Breast epithelium (tissue), 4 donors: Measurements from ENCODE around the gene DMD. TPM values are rescaled to one million over a fixed set of nuclear protein-coding genes. Genes with fewer than 3 reads are reported as not detected.

ENCODE experiments used
- DNase-seq, 2 donors: peaks; one replicate each; pipeline ENCODE4 v3.0.0-alpha.2; 2019; ENCODE audit warnings: low spot score in 2 of 2
- H3K27ac ChIP-seq, 2 donors: fragments of 200-600 bp; sonication (generic) in 1 of 2; one replicate each; pipeline ENCODE4 v1.5.1; 2016 to 2019; ENCODE audit warnings: mild to moderate bottlenecking in 1 of 2
- H3K27me3 ChIP-seq, 2 donors: fragments of 200-600 bp; sonication (generic) in 1 of 2; one replicate each; pipeline versions ENCODE4 v1.5.1 to v1.6.0; 2017 to 2019; ENCODE audit warnings: control low read depth in 1 of 2, mild to moderate bottlenecking in 1 of 2
- H3K36me3 ChIP-seq: fragments of 200-600 bp; one replicate; pipeline ENCODE4 v1.5.1; 2019
- H3K4me1 ChIP-seq, 2 donors: fragments of 200-600 bp; sonication (generic); one replicate each; pipeline ENCODE4 v1.5.1; 2016 to 2019; ENCODE audit warnings: control low read depth in 1 of 2
- H3K4me3 ChIP-seq, 3 donors: fragments of 200-600 bp; sonication (generic); 1 replicate in 2 of 3; 2 replicates in 1 of 3; pipeline ENCODE4 v1.5.1; 2016 to 2019; ENCODE audit warnings: mild to moderate bottlenecking in 3 of 3, moderate library complexity in 2 of 3
- H3K9me3 ChIP-seq, 2 donors: fragments of 200-600 bp; sonication (generic) in 1 of 2; one replicate each; pipeline ENCODE4 v1.5.1; 2016 to 2019; ENCODE audit warnings: control low read depth in 1 of 2
- CTCF ChIP-seq, 3 donors: fragments of 450-650 bp; IDR thresholded peaks; one replicate each; pipeline ENCODE4 v1.5.1; 2016 to 2017; ENCODE audit warnings: antibody characterized with exemption in 3 of 3, mild to moderate bottlenecking in 3 of 3, moderate library complexity in 3 of 3
- POLR2A ChIP-seq: fragments of 450-650 bp; IDR thresholded peaks from one replicate; pipeline ENCODE4 v1.6.1; 2016; ENCODE audit warnings: antibody characterized with exemption, mild to moderate bottlenecking, moderate library complexity
- POLR2AphosphoS5 ChIP-seq, 3 donors: sonication (generic); formaldehyde crosslinking; IDR thresholded peaks; one replicate each; pipeline ENCODE4 v1.6.1; 2017; ENCODE audit warnings: antibody characterized with exemption in 3 of 3
- intact Hi-C: fragments of 100-400 bp; cut with DNase I; formaldehyde crosslinking; loops from one replicate; pipeline ENCODE4 v1.15.1; 2023; ENCODE audit warnings: low total_unique reads
- total RNA-seq, 3 donors: library from RNA; depleted of rRNA; stranded (reverse); fragments of >200 nt; gene quantifications; one replicate each; pipeline ENCODE4 v1.1.0, GENCODE V29; 2016

The DMD gene
- total RNA-seq, 3 donors from 2014 or later: 57.0 to 135 (median 65.2) TPM

GRCh38 chrX:32987142-32987541 lies 224.2 kb downstream of the DMD start:
- Histone ChIP-seq H3K4me1 (no peaks in the 10 kb centered on the region), H3K9me3 (no peaks in the 10 kb centered on the region), H3K36me3 (no peaks in the 10 kb centered on the region), H3K27me3 (peaks cover 0 to 18% of the 10 kb centered on the region in 2 donors), H3K27ac (no peak overlapping the region), H3K4me3 (no peak overlapping the region)
- intact Hi-C loops: no loop called here
- DNase-seq: no peak
- TF ChIP-seq POLR2A: no peak
- TF ChIP-seq CTCF (IDR thresholded peaks at IDR 0.05): no peak
- TF ChIP-seq POLR2AphosphoS5 (IDR thresholded peaks at IDR 0.05): no peak

DNA sequence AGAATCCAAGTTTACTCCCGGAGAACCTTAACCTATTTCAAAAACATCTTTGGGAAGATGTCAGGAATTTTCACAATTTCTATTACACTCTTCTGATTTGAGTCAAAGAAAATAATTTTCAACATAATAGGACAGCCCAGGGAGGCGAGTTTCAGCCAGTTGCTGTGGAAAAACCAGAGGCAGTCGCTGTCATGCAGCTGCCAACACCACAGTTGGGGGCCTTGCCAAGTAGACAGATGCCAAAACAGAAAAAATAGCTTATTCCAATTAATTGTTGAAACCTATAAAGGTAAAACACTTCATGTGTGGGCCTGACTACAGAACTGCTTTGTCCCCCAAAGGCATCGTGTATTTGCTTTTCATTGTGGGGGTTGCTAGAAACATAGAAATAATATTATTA lies 225.8 kb downstream of the DMD start:
- Histone ChIP-seq H3K9me3 (no peaks in the 10 kb centered on the region), H3K27ac (no peak overlapping the region), H3K36me3 (no peaks in the 10 kb centered on the region), H3K4me3 (no peak overlapping the region), H3K4me1 (no peaks in the 10 kb centered on the region), H3K27me3 (peaks cover 0 to 21% of the 10 kb centered on the region in 2 donors)
- intact Hi-C loops: no loop called here
- DNase-seq: no peak
- TF ChIP-seq POLR2A (no peak), POLR2AphosphoS5 (IDR thresholded peaks at IDR 0.05) (no peak), CTCF (IDR thresholded peaks at IDR 0.05) (no peak)

DNA sequence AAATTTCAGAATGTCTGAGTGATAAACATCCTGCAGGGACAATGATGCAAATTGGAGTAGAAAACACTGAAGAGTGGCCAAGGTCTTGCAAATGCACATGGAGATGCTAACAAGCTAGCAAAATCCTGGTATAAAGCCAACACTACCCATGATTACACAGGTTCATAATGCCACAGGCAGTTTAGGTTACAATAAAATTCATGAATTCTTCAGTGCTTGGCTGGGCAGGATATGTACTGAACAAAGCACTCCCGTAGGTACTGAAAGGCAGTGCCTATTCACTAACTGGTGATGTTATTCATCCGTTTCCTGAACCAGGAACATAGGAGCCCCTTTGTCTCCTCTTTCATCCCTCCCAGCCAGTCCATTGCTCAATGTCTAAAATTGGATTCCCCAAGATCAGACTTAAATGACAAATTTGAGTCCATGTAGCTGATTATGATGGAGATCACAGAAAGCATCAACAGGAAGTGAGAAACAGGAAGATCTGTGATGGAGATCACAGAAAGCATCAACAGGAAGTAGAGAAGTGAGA lies 244.5 kb downstream of the DMD start:
- Histone ChIP-seq H3K9me3 (no peaks in the 10 kb centered on the region), H3K4me1 (no peaks in the 10 kb centered on the region), H3K36me3 (no peaks in the 10 kb centered on the region), H3K27me3 (peaks cover 0 to 5% of the 10 kb centered on the region in 2 donors), H3K27ac (peak overlapping the region in 1 of 2 donors; percentile 3), H3K4me3 (no peak overlapping the region)
- intact Hi-C loops: no loop called here
- no peak for TF ChIP-seq CTCF (IDR thresholded peaks at IDR 0.05)
- TF ChIP-seq POLR2A: no peak
- no peak for TF ChIP-seq POLR2AphosphoS5 (IDR thresholded peaks at IDR 0.05)
- no peak for DNase-seq

DNA sequence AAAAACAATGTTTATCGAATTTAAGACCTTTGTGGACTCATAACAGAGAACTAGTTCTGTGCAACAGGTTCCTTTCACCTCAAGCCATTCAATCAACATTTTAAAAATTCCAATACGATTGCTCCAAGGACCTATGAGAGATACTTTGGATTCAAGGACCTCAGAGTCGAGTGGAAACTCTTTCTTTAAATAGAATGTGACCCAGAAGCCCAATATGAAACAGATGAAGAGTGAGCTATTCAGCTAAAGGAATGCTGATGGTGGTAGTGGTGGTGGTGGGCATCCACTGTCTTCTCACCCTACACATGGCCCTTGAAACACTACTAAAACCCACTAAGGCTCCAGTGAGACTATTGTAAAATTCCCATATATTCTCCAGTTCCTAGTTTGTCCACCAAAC lies 257.2 kb downstream of the DMD start:
- no peak for TF ChIP-seq CTCF (IDR thresholded peaks at IDR 0.05)
- H3K4me1 ChIP-seq: no peaks in the 10 kb centered on the region
- DNase-seq: no peak
- H3K27me3 ChIP-seq: peaks cover 0 to 5% of the 10 kb centered on the region in 2 donors
- no peak overlapping the region for H3K27ac ChIP-seq
- intact Hi-C loops: no loop called here
- H3K36me3 ChIP-seq: no peaks in the 10 kb centered on the region
- no peak overlapping the region for H3K4me3 ChIP-seq
- no peaks in the 10 kb centered on the region for H3K9me3 ChIP-seq

DNA sequence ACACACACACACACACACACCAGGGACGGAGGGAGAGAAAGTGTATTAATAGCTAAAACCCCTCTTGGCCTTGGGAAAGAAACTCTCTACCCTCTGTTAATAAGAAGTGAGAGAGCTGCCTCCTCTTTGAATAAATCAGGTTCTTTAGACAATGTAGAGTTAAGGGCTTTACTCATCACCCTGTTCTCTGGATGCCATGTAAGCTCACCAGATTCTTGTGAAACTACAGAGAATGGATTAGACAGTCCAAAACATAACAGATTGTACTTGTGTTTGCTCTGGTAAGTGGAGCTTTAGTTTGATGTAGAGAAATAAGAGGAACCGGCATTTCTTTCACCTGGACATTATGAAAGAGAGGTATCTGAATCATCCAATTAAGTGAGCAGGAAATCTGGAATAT lies 263.2 kb downstream of the DMD start:
- intact Hi-C loops: no loop called here
- H3K27ac ChIP-seq: peak overlapping the region; percentile 12 to 25
- no peaks in the 10 kb centered on the region for H3K9me3 ChIP-seq
- H3K36me3 ChIP-seq: no peaks in the 10 kb centered on the region
- H3K27me3 ChIP-seq: no peaks in the 10 kb centered on the region
- no peak for DNase-seq
- no peaks in the 10 kb centered on the region for H3K4me1 ChIP-seq
- no peak for TF ChIP-seq POLR2AphosphoS5 (IDR thresholded peaks at IDR 0.05)
- no peak for TF ChIP-seq CTCF (IDR thresholded peaks at IDR 0.05)
- TF ChIP-seq POLR2A: no peak
- no peak overlapping the region for H3K4me3 ChIP-seq
